GM23338 (cell line): ENCODE results near the gene UBASH3A. TPM values are rescaled to one million over a fixed set of nuclear protein-coding genes. Genes with fewer than 3 reads are reported as not detected.

Experiments
- ATAC-seq: fragments of 200-7000 bp; cut with Tn5 transposase; 3 replicates; pipeline ENCODE4 v1.9.1; 2020
- DNase-seq: peaks from one replicate; pipeline ENCODE4 v3.0.0-alpha.2; 2015; ENCODE audit warnings: low spot score
- H2AFZ ChIP-seq: fragments of 200-600 bp; sonication (generic); 2 replicates; pipeline ENCODE4 v1.8.0; 2016; ENCODE audit warnings: antibody characterized with exemption, mild to moderate bottlenecking, moderate library complexity
- H3F3A ChIP-seq: fragments of 200-600 bp; sonication (generic); replicated peaks from 2 replicates; pipeline ENCODE4 v1.8.0; 2017; ENCODE audit warnings: antibody characterized with exemption, mixed run types, low read depth
- H3K27ac ChIP-seq: fragments of 200-600 bp; sonication (generic); 2 replicates; pipeline ENCODE4 v1.6.1; 2016; ENCODE audit warnings: low read depth
- H3K27me3 ChIP-seq: fragments of 200-600 bp; sonication (generic); 2 replicates; pipeline ENCODE4 v1.8.0; 2016; ENCODE audit warnings: mild to moderate bottlenecking, mixed run types, moderate library complexity; ENCODE audit not compliant: insufficient read depth
- H3K36me3 ChIP-seq: fragments of 200-600 bp; sonication (generic); 2 replicates; pipeline ENCODE4 v1.8.0; 2016; ENCODE audit warnings: mild to moderate bottlenecking; ENCODE audit not compliant: insufficient read depth
- H3K4me1 ChIP-seq: fragments of 200-600 bp; sonication (generic); 2 replicates; pipeline ENCODE4 v1.8.0; 2016; ENCODE audit warnings: mild to moderate bottlenecking, moderate library complexity; ENCODE audit not compliant: insufficient read depth
- H3K4me2 ChIP-seq: fragments of 200-600 bp; sonication (generic); 2 replicates; pipeline ENCODE4 v1.7.1; 2017; ENCODE audit warnings: mixed run types
- H3K4me3 ChIP-seq: fragments of 200-600 bp; sonication (generic); 2 replicates; pipeline ENCODE4 v1.6.1; 2016; ENCODE audit warnings: mixed run types
- H3K79me2 ChIP-seq: fragments of 200-600 bp; sonication (generic); replicated peaks from 2 replicates; pipeline ENCODE4 v1.8.0; 2017; ENCODE audit warnings: mild to moderate bottlenecking; ENCODE audit not compliant: insufficient read depth
- H3K9me2 ChIP-seq: fragments of 200-600 bp; sonication (generic); 2 replicates; pipeline ENCODE4 v1.8.0; 2017; ENCODE audit not compliant: insufficient read depth
- H4K20me1 ChIP-seq: fragments of 200-600 bp; sonication (generic); replicated peaks from 2 replicates; pipeline ENCODE4 v1.8.0; 2017; ENCODE audit warnings: mild to moderate bottlenecking; ENCODE audit not compliant: insufficient read depth
- H3K27ac Mint-ChIP-seq: 2 replicates; pipeline ENCODE4 v1.8.0; 2020; ENCODE audit warnings: inconsistent platforms, mild to moderate bottlenecking, moderate library complexity, mixed read lengths
- H3K27me3 Mint-ChIP-seq: 3 replicates; pipeline ENCODE4 v1.8.0; 2022; ENCODE audit warnings: low read depth, mild to moderate bottlenecking, moderate library complexity, mixed read lengths, inconsistent platforms; ENCODE audit not compliant: insufficient read depth, poor library complexity
- H3K36me3 Mint-ChIP-seq: 3 replicates; pipeline ENCODE4 v1.8.0; 2021; ENCODE audit warnings: low read depth, mild to moderate bottlenecking, inconsistent platforms, moderate library complexity, mixed read lengths
- H3K4me1 Mint-ChIP-seq: 3 replicates; pipeline ENCODE4 v1.8.0; 2020; ENCODE audit warnings: mild to moderate bottlenecking, inconsistent platforms, mixed read lengths
- H3K4me3 Mint-ChIP-seq: 3 replicates; pipeline ENCODE4 v1.8.0; 2021; ENCODE audit warnings: moderate library complexity, mild to moderate bottlenecking, inconsistent platforms, mixed read lengths
- H3K9me3 Mint-ChIP-seq: 3 replicates; pipeline ENCODE4 v1.8.0; 2020; ENCODE audit warnings: moderate library complexity, mild to moderate bottlenecking, inconsistent platforms, mixed read lengths
- CREB1 ChIP-seq: fragments of 250-450 bp; sonication (Bioruptor Pico); IDR thresholded peaks from 2 replicates; pipeline ENCODE4 v1.5.0; 2020; ENCODE audit warnings: low read depth, mild to moderate bottlenecking, moderate library complexity
- EZH2 ChIP-seq: fragments of 200-600 bp; sonication (generic); IDR thresholded peaks from one replicate; pipeline ENCODE4 v1.8.0; 2017; ENCODE audit warnings: antibody characterized with exemption, mild to moderate bottlenecking, low read depth; ENCODE audit not compliant: unreplicated experiment
- EZH2phosphoT487 ChIP-seq: fragments of 200-600 bp; sonication (generic); IDR thresholded peaks from one replicate; pipeline ENCODE4 v1.8.1; 2018; ENCODE audit warnings: antibody characterized with exemption; ENCODE audit not compliant: unreplicated experiment
- NANOG ChIP-seq: IDR thresholded peaks from 2 replicates; pipeline ENCODE4 v1.6.1; 2016; ENCODE audit warnings: antibody characterized with exemption, borderline replicate concordance
- STAT1 ChIP-seq: IDR thresholded peaks from one replicate; pipeline ENCODE4 v1.6.1; 2016; ENCODE audit warnings: antibody characterized with exemption; ENCODE audit not compliant: unreplicated experiment
- ZNF331 ChIP-seq: fragments of 250-450 bp; sonication (Bioruptor Pico); IDR thresholded peaks from 2 replicates; pipeline ENCODE4 v1.5.0; 2020; ENCODE audit warnings: low read depth, mild to moderate bottlenecking, moderate library complexity
- polyA plus RNA-seq: library from polyadenylated mRNA; unstranded; fragments of >200 nt; fragmentation: Nextera tagmentation; extraction: Ambion mirVana; gene quantifications from 2 replicates; pipeline ENCODE4 v1.2.1, GENCODE V29; 2016
- total RNA-seq: library from RNA; depleted of rRNA; stranded (reverse); fragments of >200 nt; shearing (Covaris generic); gene quantifications from 2 replicates; pipeline ENCODE4 v1.2.3, GENCODE V29; 2014
- TF ChIP-seq, protein P1 (sequence below): IDR thresholded peaks from one replicate; pipeline ENCODE4 v1.6.1; 2018; ENCODE audit warnings: antibody characterized with exemption; ENCODE audit not compliant: unreplicated experiment

UBASH3A gene
- total and polyA plus RNA-seq, 2 experiments from 2014 or later = not detected

DNA sequence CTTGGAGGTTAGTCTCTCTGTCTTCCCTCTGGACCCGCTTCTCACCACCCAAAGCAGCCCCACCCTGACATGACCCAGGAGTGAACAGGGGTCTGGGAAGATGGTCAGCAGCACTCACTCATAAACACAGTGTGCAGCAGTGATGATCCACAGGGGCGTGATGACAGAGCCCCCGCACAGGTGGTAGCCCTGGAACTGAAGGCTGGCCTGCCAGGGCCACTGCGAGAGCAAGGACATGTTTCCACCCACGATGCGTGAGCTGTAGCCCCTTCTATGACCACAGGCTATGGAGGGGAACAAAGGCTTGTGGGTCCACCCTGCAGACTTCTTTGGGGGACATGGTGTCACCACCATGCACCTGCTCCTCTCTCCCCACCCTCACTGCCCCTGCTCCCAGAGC is 20.8 kb upstream of the UBASH3A start:
- Mint-ChIP-seq H3K4me3 (no peak overlapping the region), H3K4me1 (peaks cover 15% of the 10 kb centered on the region), H3K27ac (no peak overlapping the region), H3K36me3 (peaks cover 6% of the 10 kb centered on the region), H3K9me3 (peaks cover 20% of the 10 kb centered on the region), H3K27me3 (peaks cover 2% of the 10 kb centered on the region)
- H3K79me2 ChIP-seq = no peaks in the 10 kb centered on the region
- H3K4me1 ChIP-seq = no peaks in the 10 kb centered on the region
- no peak for ATAC-seq
- TF ChIP-seq CREB1 (no peak), ZNF331 (no peak), STAT1 (no peak), NANOG (no peak)
- TF ChIP-seq, protein P1, sequence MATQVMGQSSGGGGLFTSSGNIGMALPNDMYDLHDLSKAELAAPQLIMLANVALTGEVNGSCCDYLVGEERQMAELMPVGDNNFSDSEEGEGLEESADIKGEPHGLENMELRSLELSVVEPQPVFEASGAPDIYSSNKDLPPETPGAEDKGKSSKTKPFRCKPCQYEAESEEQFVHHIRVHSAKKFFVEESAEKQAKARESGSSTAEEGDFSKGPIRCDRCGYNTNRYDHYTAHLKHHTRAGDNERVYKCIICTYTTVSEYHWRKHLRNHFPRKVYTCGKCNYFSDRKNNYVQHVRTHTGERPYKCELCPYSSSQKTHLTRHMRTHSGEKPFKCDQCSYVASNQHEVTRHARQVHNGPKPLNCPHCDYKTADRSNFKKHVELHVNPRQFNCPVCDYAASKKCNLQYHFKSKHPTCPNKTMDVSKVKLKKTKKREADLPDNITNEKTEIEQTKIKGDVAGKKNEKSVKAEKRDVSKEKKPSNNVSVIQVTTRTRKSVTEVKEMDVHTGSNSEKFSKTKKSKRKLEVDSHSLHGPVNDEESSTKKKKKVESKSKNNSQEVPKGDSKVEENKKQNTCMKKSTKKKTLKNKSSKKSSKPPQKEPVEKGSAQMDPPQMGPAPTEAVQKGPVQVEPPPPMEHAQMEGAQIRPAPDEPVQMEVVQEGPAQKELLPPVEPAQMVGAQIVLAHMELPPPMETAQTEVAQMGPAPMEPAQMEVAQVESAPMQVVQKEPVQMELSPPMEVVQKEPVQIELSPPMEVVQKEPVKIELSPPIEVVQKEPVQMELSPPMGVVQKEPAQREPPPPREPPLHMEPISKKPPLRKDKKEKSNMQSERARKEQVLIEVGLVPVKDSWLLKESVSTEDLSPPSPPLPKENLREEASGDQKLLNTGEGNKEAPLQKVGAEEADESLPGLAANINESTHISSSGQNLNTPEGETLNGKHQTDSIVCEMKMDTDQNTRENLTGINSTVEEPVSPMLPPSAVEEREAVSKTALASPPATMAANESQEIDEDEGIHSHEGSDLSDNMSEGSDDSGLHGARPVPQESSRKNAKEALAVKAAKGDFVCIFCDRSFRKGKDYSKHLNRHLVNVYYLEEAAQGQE = no peak
- H2AFZ ChIP-seq = no peak overlapping the region
- H3K27ac ChIP-seq = no peak overlapping the region
- H3F3A ChIP-seq = no peaks in the 10 kb centered on the region
- DNase-seq = no peak
- H3K36me3 ChIP-seq = no peaks in the 10 kb centered on the region
- H3K4me2 ChIP-seq = no peak overlapping the region
- H3K27me3 ChIP-seq = no peaks in the 10 kb centered on the region
- no peaks in the 10 kb centered on the region for H3K9me2 ChIP-seq
- no peaks in the 10 kb centered on the region for H4K20me1 ChIP-seq
- no peak overlapping the region for H3K4me3 ChIP-seq

DNA sequence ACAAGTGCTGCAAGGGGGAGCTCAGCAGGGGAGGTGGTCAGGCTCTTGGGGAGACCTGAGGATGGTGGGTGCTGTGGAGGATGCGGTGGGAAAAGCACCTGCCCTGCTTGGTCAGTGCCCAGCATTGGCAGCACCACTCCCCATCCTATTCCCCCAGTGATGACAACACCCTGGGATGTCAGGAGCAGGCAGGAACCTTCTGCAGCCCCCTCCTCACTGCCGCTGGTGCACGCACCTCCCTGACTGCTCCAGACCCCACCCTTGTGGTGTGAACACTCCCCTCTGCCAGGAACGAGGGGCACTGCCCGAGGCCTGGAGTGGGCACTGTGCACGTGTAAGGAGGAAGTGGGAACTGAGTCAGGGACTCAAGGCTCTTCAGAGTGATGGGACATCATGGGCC is 20.4 kb upstream of the UBASH3A start:
- Histone ChIP-seq H3F3A (no peaks in the 10 kb centered on the region), H2AFZ (no peak overlapping the region), H3K9me2 (no peaks in the 10 kb centered on the region), H3K4me3 (no peak overlapping the region), H3K36me3 (no peaks in the 10 kb centered on the region), H3K79me2 (no peaks in the 10 kb centered on the region), H3K4me1 (no peaks in the 10 kb centered on the region), H3K27ac (no peak overlapping the region), H3K27me3 (no peaks in the 10 kb centered on the region), H4K20me1 (no peaks in the 10 kb centered on the region), H3K4me2 (no peak overlapping the region)
- Mint-ChIP-seq H3K4me1 (peaks cover 16% of the 10 kb centered on the region), H3K27ac (no peak overlapping the region), H3K36me3 (peaks cover 6% of the 10 kb centered on the region), H3K27me3 (peaks cover 2% of the 10 kb centered on the region), H3K9me3 (peaks cover 22% of the 10 kb centered on the region), H3K4me3 (no peak overlapping the region)
- TF ChIP-seq EZH2 (no peak), EZH2phosphoT487 (no peak), STAT1 (no peak)
- ATAC-seq = no peak
- DNase-seq = no peak
